Fibroblast of pulmonary artery (primary cell): ENCODE data around the gene MAP3K4.
"Not testable (repeated sequence)": the region's sequence is repeated elsewhere in the genome, so short reads cannot be mapped to it uniquely, and the experiment has no call there.

ENCODE experiments used
- DNase-seq: peaks from one replicate; pipeline ENCODE4 v3.0.0-alpha.2; 2010; ENCODE audit warnings: low read depth
- H3K4me3 ChIP-seq: replicated peaks from 2 replicates; pipeline ENCODE4 v1.5.1; 2011; ENCODE audit warnings: low read depth, mild to moderate bottlenecking, control low read depth, low read length, moderate library complexity
- CTCF ChIP-seq: IDR thresholded peaks from 2 replicates; pipeline ENCODE4 v1.5.1; 2011; ENCODE audit warnings: mild to moderate bottlenecking, control low read depth, low read length, inconsistent platforms; ENCODE audit errors: missing control alignments

Gene MAP3K4

GRCh38 chr6:161115468-161115867, 123.9 kb downstream of the MAP3K4 start:
- H3K4me3 ChIP-seq = no peak overlapping the region
- no peak for TF ChIP-seq CTCF
- DNase-seq = no peak

- DNase-seq = no peak
- no peak for TF ChIP-seq CTCF
- H3K4me3 ChIP-seq = no peak overlapping the region
These were observed 125.0 kb downstream of the MAP3K4 start for GRCh38 chr6:161116554-161116953.

- TF ChIP-seq CTCF = no peak
- no peak overlapping the region for H3K4me3 ChIP-seq
- no peak for DNase-seq
These were observed 125.7 kb downstream of the MAP3K4 start for GRCh38 chr6:161117308-161117707.

- no peak overlapping the region for H3K4me3 ChIP-seq
- no peak for TF ChIP-seq CTCF
- no peak for DNase-seq
These were observed 126.4 kb downstream of the MAP3K4 start for GRCh38 chr6:161117942-161118341.

GRCh38 chr6:161123319-161123718, 131.8 kb downstream of the MAP3K4 start:
- not testable (repeated sequence) for DNase-seq, H3K4me3 ChIP-seq

GRCh38 chr6:161125591-161125990, 134.0 kb downstream of the MAP3K4 start:
- DNase-seq = no peak
- no peak overlapping the region for H3K4me3 ChIP-seq
- TF ChIP-seq CTCF = no peak

GRCh38 chr6:161127071-161127740, 135.6 kb downstream of the MAP3K4 start:
- no peak for DNase-seq
- no peak for TF ChIP-seq CTCF
- H3K4me3 ChIP-seq = no peak overlapping the region
